ENCODE data around the gene DUSP9.

Gene DUSP9

GRCh38 chrX:153622661-153623309, 24.2 kb upstream of the DUSP9 start:
- no peak for DNase-seq (ENCODE audit: low spot score)

- DNase-seq (ENCODE audit: low spot score): no peak
Observed at GRCh38 chrX:153623310-153624029, 23.5 kb upstream of the DUSP9 start.

- no peak for DNase-seq (ENCODE audit: low spot score)
Observed at GRCh38 chrX:153624196-153625091, 22.6 kb upstream of the DUSP9 start.

- DNase-seq (ENCODE audit: low spot score): no peak
Observed at GRCh38 chrX:153625271-153626024, 21.6 kb upstream of the DUSP9 start.

- no peak for DNase-seq (ENCODE audit: low spot score)
Observed at GRCh38 chrX:153626025-153626633, 20.9 kb upstream of the DUSP9 start.

GRCh38 chrX:153626863-153627674, 19.9 kb upstream of the DUSP9 start:
- DNase-seq (ENCODE audit: low spot score): no peak

- DNase-seq (ENCODE audit: low spot score): no peak
Observed at GRCh38 chrX:153627675-153628111, 19.3 kb upstream of the DUSP9 start.

- no peak for DNase-seq (ENCODE audit: low spot score)
Observed at GRCh38 chrX:153628129-153628528, 18.9 kb upstream of the DUSP9 start.

GRCh38 chrX:153628665-153629064, 18.3 kb upstream of the DUSP9 start:
- no peak for DNase-seq (ENCODE audit: low spot score)

GRCh38 chrX:153631346-153631745, 15.7 kb upstream of the DUSP9 start:
- no peak for DNase-seq (ENCODE audit: low spot score)

- DNase-seq (ENCODE audit: low spot score): no peak
Observed at GRCh38 chrX:153631907-153632594, 15.0 kb upstream of the DUSP9 start.

GRCh38 chrX:153632595-153632946, 14.4 kb upstream of the DUSP9 start:
- DNase-seq (ENCODE audit: low spot score): no peak

- DNase-seq (ENCODE audit: low spot score): no peak
Observed at GRCh38 chrX:153633048-153633447, 14.0 kb upstream of the DUSP9 start.

- no peak for DNase-seq (ENCODE audit: low spot score)
Observed at GRCh38 chrX:153633607-153634180, 13.3 kb upstream of the DUSP9 start.

GRCh38 chrX:153634236-153634635, 12.8 kb upstream of the DUSP9 start:
- DNase-seq (ENCODE audit: low spot score): no peak

GRCh38 chrX:153634832-153635231, 12.2 kb upstream of the DUSP9 start:
- DNase-seq (ENCODE audit: low spot score): no peak

GRCh38 chrX:153635388-153635787, 11.6 kb upstream of the DUSP9 start:
- DNase-seq (ENCODE audit: low spot score): no peak

GRCh38 chrX:153635788-153636668, 11.0 kb upstream of the DUSP9 start:
- DNase-seq (ENCODE audit: low spot score): peak; percentile 66

- no peak for DNase-seq (ENCODE audit: low spot score)
Observed at GRCh38 chrX:153636716-153637115, 10.3 kb upstream of the DUSP9 start.
